ENCODE measurements around the gene GRXCR2.

DNA sequence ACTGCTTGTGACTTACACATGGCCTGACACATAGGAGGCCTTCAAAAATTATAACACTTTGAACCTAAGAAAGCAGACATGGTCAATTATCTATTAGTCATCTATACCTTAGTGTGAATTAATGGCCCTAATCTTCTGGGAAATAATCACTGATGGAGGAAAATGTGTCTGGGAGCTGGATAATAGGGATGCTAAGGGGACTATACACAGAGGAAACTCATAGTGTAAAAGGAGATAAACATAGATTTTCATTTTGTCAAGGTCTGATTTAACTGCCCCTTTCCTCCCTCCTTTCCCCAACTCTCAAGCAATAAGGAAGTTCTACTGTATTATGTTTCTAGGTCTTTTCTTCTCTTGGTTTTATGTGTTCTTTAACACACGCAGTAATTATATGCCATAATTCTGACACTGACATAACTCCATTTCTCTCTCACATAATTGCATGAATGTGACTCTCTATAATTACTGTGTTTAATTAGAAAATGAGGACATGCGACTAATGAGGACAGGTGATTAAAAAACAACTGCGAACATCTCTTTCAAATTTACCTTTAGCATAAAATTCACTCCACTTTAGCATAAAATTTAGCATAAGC is 18.9 kb downstream of the GRXCR2 start:
- TF ChIP-seq, protein P1, sequence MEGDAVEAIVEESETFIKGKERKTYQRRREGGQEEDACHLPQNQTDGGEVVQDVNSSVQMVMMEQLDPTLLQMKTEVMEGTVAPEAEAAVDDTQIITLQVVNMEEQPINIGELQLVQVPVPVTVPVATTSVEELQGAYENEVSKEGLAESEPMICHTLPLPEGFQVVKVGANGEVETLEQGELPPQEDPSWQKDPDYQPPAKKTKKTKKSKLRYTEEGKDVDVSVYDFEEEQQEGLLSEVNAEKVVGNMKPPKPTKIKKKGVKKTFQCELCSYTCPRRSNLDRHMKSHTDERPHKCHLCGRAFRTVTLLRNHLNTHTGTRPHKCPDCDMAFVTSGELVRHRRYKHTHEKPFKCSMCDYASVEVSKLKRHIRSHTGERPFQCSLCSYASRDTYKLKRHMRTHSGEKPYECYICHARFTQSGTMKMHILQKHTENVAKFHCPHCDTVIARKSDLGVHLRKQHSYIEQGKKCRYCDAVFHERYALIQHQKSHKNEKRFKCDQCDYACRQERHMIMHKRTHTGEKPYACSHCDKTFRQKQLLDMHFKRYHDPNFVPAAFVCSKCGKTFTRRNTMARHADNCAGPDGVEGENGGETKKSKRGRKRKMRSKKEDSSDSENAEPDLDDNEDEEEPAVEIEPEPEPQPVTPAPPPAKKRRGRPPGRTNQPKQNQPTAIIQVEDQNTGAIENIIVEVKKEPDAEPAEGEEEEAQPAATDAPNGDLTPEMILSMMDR (IDR thresholded peaks at IDR 0.05; ENCODE audit: poor library complexity, severe bottlenecking) = no peak
- TF ChIP-seq, protein P2, sequence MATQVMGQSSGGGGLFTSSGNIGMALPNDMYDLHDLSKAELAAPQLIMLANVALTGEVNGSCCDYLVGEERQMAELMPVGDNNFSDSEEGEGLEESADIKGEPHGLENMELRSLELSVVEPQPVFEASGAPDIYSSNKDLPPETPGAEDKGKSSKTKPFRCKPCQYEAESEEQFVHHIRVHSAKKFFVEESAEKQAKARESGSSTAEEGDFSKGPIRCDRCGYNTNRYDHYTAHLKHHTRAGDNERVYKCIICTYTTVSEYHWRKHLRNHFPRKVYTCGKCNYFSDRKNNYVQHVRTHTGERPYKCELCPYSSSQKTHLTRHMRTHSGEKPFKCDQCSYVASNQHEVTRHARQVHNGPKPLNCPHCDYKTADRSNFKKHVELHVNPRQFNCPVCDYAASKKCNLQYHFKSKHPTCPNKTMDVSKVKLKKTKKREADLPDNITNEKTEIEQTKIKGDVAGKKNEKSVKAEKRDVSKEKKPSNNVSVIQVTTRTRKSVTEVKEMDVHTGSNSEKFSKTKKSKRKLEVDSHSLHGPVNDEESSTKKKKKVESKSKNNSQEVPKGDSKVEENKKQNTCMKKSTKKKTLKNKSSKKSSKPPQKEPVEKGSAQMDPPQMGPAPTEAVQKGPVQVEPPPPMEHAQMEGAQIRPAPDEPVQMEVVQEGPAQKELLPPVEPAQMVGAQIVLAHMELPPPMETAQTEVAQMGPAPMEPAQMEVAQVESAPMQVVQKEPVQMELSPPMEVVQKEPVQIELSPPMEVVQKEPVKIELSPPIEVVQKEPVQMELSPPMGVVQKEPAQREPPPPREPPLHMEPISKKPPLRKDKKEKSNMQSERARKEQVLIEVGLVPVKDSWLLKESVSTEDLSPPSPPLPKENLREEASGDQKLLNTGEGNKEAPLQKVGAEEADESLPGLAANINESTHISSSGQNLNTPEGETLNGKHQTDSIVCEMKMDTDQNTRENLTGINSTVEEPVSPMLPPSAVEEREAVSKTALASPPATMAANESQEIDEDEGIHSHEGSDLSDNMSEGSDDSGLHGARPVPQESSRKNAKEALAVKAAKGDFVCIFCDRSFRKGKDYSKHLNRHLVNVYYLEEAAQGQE (IDR thresholded peaks at IDR 0.05; ENCODE audit: borderline replicate concordance) = no peak
- no peak for TF ChIP-seq EZH2 (IDR thresholded peaks at IDR 0.05; ENCODE audit: borderline replicate concordance, insufficient read depth, low read length, poor library complexity, severe bottlenecking)
- TF ChIP-seq EP300 (conservative IDR thresholded peaks at IDR 0.05; ENCODE audit: poor library complexity, severe bottlenecking) = no peak

Measured in neural cell (in vitro differentiated cells).